HCT116 (cell line): Measurements from ENCODE around the gene SLC47A2. TPM values are rescaled to one million over a fixed set of nuclear protein-coding genes. Genes with fewer than 3 reads are reported as not detected.

ENCODE experiments used
- ATAC-seq: fragments of 200-7000 bp; cut with Tn5 transposase; 2 replicates; pipeline ENCODE4 v1.9.1; 2020; ENCODE audit warnings: mild to moderate bottlenecking, moderate library complexity
- BruUV-seq: library from RNA; stranded (reverse); fragments of 400-500 nt; replicated peaks from 2 replicates; lab custom pipeline; 2021; lab: Mats Ljungman, UMichigan
- CTCF ChIA-PET: fragments of 300-600 bp; sonication (Branson Sonifier 250); formaldehyde crosslinking; loops from one replicate; lab custom pipeline; 2021; ENCODE audit warnings: antibody characterized with exemption; lab: Charles Lee
- POLR2A ChIA-PET: fragments of 300-600, 350-600 bp; sonication (Branson Sonifier 250); formaldehyde crosslinking; loops from one replicate; lab custom pipeline; 2021; ENCODE audit warnings: antibody characterized with exemption; lab: Charles Lee
- RAD21 ChIA-PET, 2 experiments: fragments of 300-600 bp; sonication (Branson Sonifier 250); formaldehyde crosslinking; loops; one replicate each; lab custom pipeline; 2023; ENCODE audit warnings: low total read pairs in 2 of 2; ENCODE audit not compliant: uncharacterized antibody in 2 of 2, unreplicated experiment in 2 of 2, low non-redundant PET in 1 of 2; lab: Charles Lee
- DNase-seq: peaks from one replicate; pipeline ENCODE4 v3.0.0-alpha.2; 2010; ENCODE audit warnings: low read depth, low spot score
- H2AFZ ChIP-seq: fragments of 200-600 bp; shearing (Covaris generic), sonication (generic); 2 replicates; pipeline ENCODE4 v1.6.1; 2017; ENCODE audit warnings: low read depth, mixed run types, mixed read lengths, antibody characterized with exemption, low read length; ENCODE audit not compliant: poor library complexity, severe bottlenecking
- H3K27ac ChIP-seq: 2 replicates; pipeline ENCODE4 v1.5.1; 2012; ENCODE audit warnings: low read depth, low read length
- H3K27me3 ChIP-seq: fragments of 200-600 bp; sonication (generic); 2 replicates; pipeline ENCODE4 v1.6.1; 2016; ENCODE audit warnings: mixed run types, low read length, mixed read lengths; ENCODE audit not compliant: insufficient read depth
- H3K36me3 ChIP-seq, 2 experiments: fragments of 200-500 bp in 1 of 2; fragments of 200-600 bp in 1 of 2; sonication (Bioruptor generic) in 1 of 2; sonication (generic) in 1 of 2; 2 replicates each; pipeline versions ENCODE4 v1.5.1 to v1.6.1; 2014 to 2016; ENCODE audit warnings: low read length in 2 of 2, inconsistent platforms in 1 of 2, mixed read lengths in 1 of 2, mixed run types in 1 of 2; ENCODE audit not compliant: insufficient read depth in 2 of 2, control insufficient read depth in 1 of 2
- H3K4me1 ChIP-seq, 2 experiments: fragments of 200-600 bp in 1 of 2; sonication (generic) in 1 of 2; 2 replicates each; pipeline versions ENCODE4 v1.5.1 to v1.6.1; 2012 to 2017; ENCODE audit warnings: low read length in 2 of 2, inconsistent platforms in 1 of 2, mild to moderate bottlenecking in 1 of 2, mixed read lengths in 1 of 2, mixed run types in 1 of 2, moderate library complexity in 1 of 2; ENCODE audit not compliant: insufficient read depth in 2 of 2, control insufficient read depth in 1 of 2
- H3K4me2 ChIP-seq: fragments of 200-600 bp; sonication (generic); 2 replicates; pipeline ENCODE4 v1.6.1; 2017; ENCODE audit warnings: mixed run types, low read length, mixed read lengths
- H3K4me3 ChIP-seq, 2 experiments: fragments of 200-600 bp in 1 of 2; sonication (generic) in 1 of 2; replicated peaks in 1 of 2; 2 replicates each; pipeline ENCODE4 v1.5.1; 2011 to 2016; ENCODE audit warnings: low read length in 2 of 2, control low read depth in 1 of 2, low read depth in 1 of 2, mild to moderate bottlenecking in 1 of 2, mixed read lengths in 1 of 2, mixed run types in 1 of 2
- H3K79me2 ChIP-seq: fragments of 200-600 bp; sonication (generic); 2 replicates; pipeline ENCODE4 v1.6.1; 2017; ENCODE audit warnings: mild to moderate bottlenecking, mixed run types, low read length, moderate library complexity, mixed read lengths; ENCODE audit not compliant: insufficient read depth
- H3K9ac ChIP-seq: fragments of 200-600 bp; sonication (generic); 2 replicates; pipeline ENCODE4 v1.6.1; 2016; ENCODE audit warnings: low read length, mixed read lengths
- H3K9me2 ChIP-seq: fragments of 200-600 bp; sonication (generic), shearing (Covaris generic); 2 replicates; pipeline ENCODE4 v1.6.1; 2017; ENCODE audit warnings: mixed run types, mild to moderate bottlenecking, moderate library complexity; ENCODE audit not compliant: insufficient read depth
- H3K9me3 ChIP-seq, 2 experiments: fragments of 200-500 bp in 1 of 2; fragments of 200-600 bp in 1 of 2; sonication (Bioruptor generic) in 1 of 2; sonication (generic) in 1 of 2; 2 replicates each; pipeline ENCODE4 v1.6.1; 2014 to 2017; ENCODE audit warnings: low read length in 2 of 2, mixed read lengths in 2 of 2, inconsistent platforms in 1 of 2, low read depth in 1 of 2, mild to moderate bottlenecking in 1 of 2, mixed run types in 1 of 2, moderate library complexity in 1 of 2; ENCODE audit not compliant: control insufficient read depth in 1 of 2, insufficient read depth in 1 of 2
- H4K20me1 ChIP-seq: fragments of 200-600 bp; sonication (generic), shearing (Covaris generic); 2 replicates; pipeline ENCODE4 v1.6.1; 2017; ENCODE audit warnings: mixed run types, mild to moderate bottlenecking, moderate library complexity; ENCODE audit not compliant: insufficient read depth
- EZH2 ChIP-seq: fragments of 200-600 bp; sonication (generic); IDR thresholded peaks from 2 replicates; pipeline ENCODE4 v1.6.1; 2017; ENCODE audit warnings: antibody characterized with exemption, mixed run types
- EZH2phosphoT487 ChIP-seq: fragments of 200-600 bp; IDR thresholded peaks from 2 replicates; pipeline ENCODE4 v1.6.1; 2018; ENCODE audit warnings: antibody characterized with exemption, borderline replicate concordance
- FOSL1 ChIP-seq: IDR thresholded peaks from 2 replicates; pipeline ENCODE4 v1.6.1; 2012; ENCODE audit warnings: low read depth
- JUND ChIP-seq: IDR thresholded peaks from 2 replicates; pipeline ENCODE4 v1.6.1; 2012
- POLR2A ChIP-seq: IDR thresholded peaks from 2 replicates; pipeline ENCODE4 v1.7.0; 2011; ENCODE audit warnings: borderline replicate concordance; ENCODE audit not compliant: insufficient read depth, insufficient read length; ENCODE audit errors: extremely low read depth
- POLR2AphosphoS5 ChIP-seq: IDR thresholded peaks from 2 replicates; pipeline ENCODE4 v1.6.1; 2011; ENCODE audit warnings: mild to moderate bottlenecking, low read depth, low read length, moderate library complexity
- SIN3A ChIP-seq: IDR thresholded peaks from 2 replicates; pipeline ENCODE4 v1.6.1; 2012; ENCODE audit warnings: low read depth
- TCF7L2 ChIP-seq: IDR thresholded peaks from 2 replicates; pipeline ENCODE4 v1.7.0; 2011; ENCODE audit warnings: borderline replicate concordance, inconsistent platforms; ENCODE audit not compliant: insufficient read depth, insufficient read length; ENCODE audit errors: extremely low read depth
- YY1 ChIP-seq: IDR thresholded peaks from 2 replicates; pipeline ENCODE4 v1.6.1; 2011; ENCODE audit warnings: low read length, low read depth, moderate library complexity, mild to moderate bottlenecking; ENCODE audit not compliant: insufficient replicate concordance; ENCODE audit errors: extremely low read depth
- ZNF274 ChIP-seq: fragments of 200-500 bp; sonication (Bioruptor generic); IDR thresholded peaks from 2 replicates; pipeline ENCODE4 v1.6.1; 2014; ENCODE audit warnings: mild to moderate bottlenecking, low read depth, low read length, inconsistent platforms
- intact Hi-C: fragments of 100-400 bp; cut with micrococcal nuclease; formaldehyde crosslinking; loops from 2 replicates; pipeline ENCODE4 v1.10.0; 2022
- total RNA-seq: library from RNA; stranded (reverse); gene quantifications from one replicate; pipeline ENCODE4 v1.2.1, GENCODE V29; 2021; ENCODE audit not compliant: unreplicated experiment
- TF ChIP-seq, protein P1 (sequence below): IDR thresholded peaks from 2 replicates; pipeline ENCODE4 v1.6.1; 2012
- TF ChIP-seq, protein P2 (sequence below): IDR thresholded peaks from 2 replicates; pipeline ENCODE4 v1.6.1; 2012
- TF ChIP-seq, protein P3 (sequence below): IDR thresholded peaks from 2 replicates; pipeline ENCODE4 v1.6.1; 2012; ENCODE audit warnings: low read depth
- TF ChIP-seq, protein P4 (sequence below): IDR thresholded peaks from 2 replicates; pipeline ENCODE4 v1.6.1; 2011; ENCODE audit warnings: mild to moderate bottlenecking, low read length, moderate library complexity; ENCODE audit not compliant: insufficient replicate concordance; ENCODE audit errors: extremely low read depth

SLC47A2 gene
- total RNA-seq, 1 experiment from 2014 or later = not detected

DNA sequence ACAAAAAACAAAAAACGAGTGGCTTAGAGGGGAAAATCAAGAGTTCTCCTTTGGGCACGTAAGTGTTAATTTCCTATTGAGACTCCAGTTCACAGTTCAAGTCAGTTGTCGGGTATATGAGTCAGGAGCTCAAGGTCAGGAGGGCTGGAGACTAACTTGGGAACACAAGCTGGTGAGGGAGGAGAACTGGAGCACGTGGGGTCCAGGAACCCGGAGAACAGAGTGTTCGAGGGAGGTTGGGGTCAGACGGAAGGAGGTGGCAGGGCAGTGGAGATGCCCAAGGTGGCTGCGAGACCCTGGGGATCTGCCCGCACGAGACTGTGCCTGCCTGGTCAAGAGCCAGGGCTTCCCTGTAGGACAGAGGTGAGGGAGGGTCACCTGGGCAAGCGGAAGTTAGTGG, 19.7 kb upstream of the SLC47A2 start:
- Histone ChIP-seq H3K4me2 (no peak overlapping the region), H3K79me2 (no peaks in the 10 kb centered on the region), H3K27me3 (no peaks in the 10 kb centered on the region), H3K9ac (no peak overlapping the region), H3K9me3 (no peaks in the 10 kb centered on the region), H3K4me3 (no peak overlapping the region), H3K9me2 (no peaks in the 10 kb centered on the region), H4K20me1 (no peaks in the 10 kb centered on the region), H3K27ac (no peak overlapping the region), H2AFZ (no peak overlapping the region), H3K4me1 (no peaks in the 10 kb centered on the region)
- RAD21 ChIA-PET = no interaction called here
- CTCF ChIA-PET = no interaction called here
- ATAC-seq (no peak), DNase-seq (no peak)
- intact Hi-C loops = no loop called here
- POLR2A ChIA-PET = no interaction called here
- BruUV-seq = no TSS peak
- TF ChIP-seq, protein P1, sequence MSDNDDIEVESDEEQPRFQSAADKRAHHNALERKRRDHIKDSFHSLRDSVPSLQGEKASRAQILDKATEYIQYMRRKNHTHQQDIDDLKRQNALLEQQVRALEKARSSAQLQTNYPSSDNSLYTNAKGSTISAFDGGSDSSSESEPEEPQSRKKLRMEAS = no peak
- TF ChIP-seq POLR2A (no peak), TCF7L2 (no peak), JUND (no peak), ZNF274 (no peak), EZH2 (no peak), FOSL1 (no peak), SIN3A (no peak), YY1 (no peak), EZH2phosphoT487 (no peak), POLR2AphosphoS5 (no peak)
- TF ChIP-seq, protein P2, sequence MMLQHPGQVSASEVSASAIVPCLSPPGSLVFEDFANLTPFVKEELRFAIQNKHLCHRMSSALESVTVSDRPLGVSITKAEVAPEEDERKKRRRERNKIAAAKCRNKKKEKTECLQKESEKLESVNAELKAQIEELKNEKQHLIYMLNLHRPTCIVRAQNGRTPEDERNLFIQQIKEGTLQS = no peak
- TF ChIP-seq, protein P3, sequence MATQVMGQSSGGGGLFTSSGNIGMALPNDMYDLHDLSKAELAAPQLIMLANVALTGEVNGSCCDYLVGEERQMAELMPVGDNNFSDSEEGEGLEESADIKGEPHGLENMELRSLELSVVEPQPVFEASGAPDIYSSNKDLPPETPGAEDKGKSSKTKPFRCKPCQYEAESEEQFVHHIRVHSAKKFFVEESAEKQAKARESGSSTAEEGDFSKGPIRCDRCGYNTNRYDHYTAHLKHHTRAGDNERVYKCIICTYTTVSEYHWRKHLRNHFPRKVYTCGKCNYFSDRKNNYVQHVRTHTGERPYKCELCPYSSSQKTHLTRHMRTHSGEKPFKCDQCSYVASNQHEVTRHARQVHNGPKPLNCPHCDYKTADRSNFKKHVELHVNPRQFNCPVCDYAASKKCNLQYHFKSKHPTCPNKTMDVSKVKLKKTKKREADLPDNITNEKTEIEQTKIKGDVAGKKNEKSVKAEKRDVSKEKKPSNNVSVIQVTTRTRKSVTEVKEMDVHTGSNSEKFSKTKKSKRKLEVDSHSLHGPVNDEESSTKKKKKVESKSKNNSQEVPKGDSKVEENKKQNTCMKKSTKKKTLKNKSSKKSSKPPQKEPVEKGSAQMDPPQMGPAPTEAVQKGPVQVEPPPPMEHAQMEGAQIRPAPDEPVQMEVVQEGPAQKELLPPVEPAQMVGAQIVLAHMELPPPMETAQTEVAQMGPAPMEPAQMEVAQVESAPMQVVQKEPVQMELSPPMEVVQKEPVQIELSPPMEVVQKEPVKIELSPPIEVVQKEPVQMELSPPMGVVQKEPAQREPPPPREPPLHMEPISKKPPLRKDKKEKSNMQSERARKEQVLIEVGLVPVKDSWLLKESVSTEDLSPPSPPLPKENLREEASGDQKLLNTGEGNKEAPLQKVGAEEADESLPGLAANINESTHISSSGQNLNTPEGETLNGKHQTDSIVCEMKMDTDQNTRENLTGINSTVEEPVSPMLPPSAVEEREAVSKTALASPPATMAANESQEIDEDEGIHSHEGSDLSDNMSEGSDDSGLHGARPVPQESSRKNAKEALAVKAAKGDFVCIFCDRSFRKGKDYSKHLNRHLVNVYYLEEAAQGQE = no peak
- TF ChIP-seq, protein P4, sequence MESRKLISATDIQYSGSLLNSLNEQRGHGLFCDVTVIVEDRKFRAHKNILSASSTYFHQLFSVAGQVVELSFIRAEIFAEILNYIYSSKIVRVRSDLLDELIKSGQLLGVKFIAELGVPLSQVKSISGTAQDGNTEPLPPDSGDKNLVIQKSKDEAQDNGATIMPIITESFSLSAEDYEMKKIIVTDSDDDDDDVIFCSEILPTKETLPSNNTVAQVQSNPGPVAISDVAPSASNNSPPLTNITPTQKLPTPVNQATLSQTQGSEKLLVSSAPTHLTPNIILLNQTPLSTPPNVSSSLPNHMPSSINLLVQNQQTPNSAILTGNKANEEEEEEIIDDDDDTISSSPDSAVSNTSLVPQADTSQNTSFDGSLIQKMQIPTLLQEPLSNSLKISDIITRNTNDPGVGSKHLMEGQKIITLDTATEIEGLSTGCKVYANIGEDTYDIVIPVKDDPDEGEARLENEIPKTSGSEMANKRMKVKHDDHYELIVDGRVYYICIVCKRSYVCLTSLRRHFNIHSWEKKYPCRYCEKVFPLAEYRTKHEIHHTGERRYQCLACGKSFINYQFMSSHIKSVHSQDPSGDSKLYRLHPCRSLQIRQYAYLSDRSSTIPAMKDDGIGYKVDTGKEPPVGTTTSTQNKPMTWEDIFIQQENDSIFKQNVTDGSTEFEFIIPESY = no peak
- TF ChIP-seq, all 23 proteins: peak for 0
- no peaks in the 10 kb centered on the region for H3K36me3 ChIP-seq
